Cardiac septum (tissue), 1 donor: ENCODE data around the gene SMIM44. TPM values are rescaled to one million over a fixed set of nuclear protein-coding genes. Genes with fewer than 3 reads are reported as not detected.
"Not testable (repeated sequence)": the region's sequence is repeated elsewhere in the genome, so short reads cannot be mapped to it uniquely, and the experiment has no call there.

Experiments used
- DNase-seq: peaks from one replicate; pipeline ENCODE4 v3.0.0-alpha.2; 2020; ENCODE audit warnings: low spot score
- intact Hi-C: fragments of 100-400 bp; cut with DNase I; formaldehyde crosslinking; loops from one replicate; pipeline ENCODE4 v1.14.0; 2022
- total RNA-seq: library from RNA; stranded (reverse); fragmentation: NEBNext Ultra II Directional; extraction: Animal tissue kit (Norgen Biotek cat#: 25700); gene quantifications from one replicate; pipeline ENCODE4 v1.2.1, GENCODE V29; 2021
- donor health status: DM: no; HTN: no; CAD: no.

SMIM44 gene
- total RNA-seq, 1 donor from 2014 or later = not detected

DNA sequence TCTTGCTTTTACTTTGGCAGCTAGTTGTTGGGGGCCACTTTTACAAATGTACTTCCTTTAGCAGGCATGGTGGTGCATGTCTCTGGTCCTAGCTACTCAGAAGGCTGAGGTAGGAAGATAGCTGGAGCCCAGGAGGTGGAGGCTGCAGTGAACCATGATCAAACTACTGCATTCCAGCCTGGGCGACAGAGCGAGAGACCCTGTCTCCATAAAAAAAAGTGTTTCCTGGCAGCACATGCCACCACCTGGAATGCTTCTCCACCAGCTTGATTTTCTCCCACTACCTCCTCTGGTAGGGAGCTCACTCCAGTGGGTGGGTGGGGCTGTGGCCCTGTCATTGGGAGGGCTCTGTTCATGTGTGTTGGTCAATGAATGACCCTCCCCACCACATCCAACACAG lies 35.4 kb upstream of the SMIM44 start:
- intact Hi-C loops = no loop called here
- DNase-seq = no peak

- no peak for DNase-seq
- intact Hi-C loops = no loop called here
Observed at GRCh38 chr19:3518255-3518654, 35.0 kb upstream of the SMIM44 start.

GRCh38 chr19:3517638-3518037 lies 34.4 kb upstream of the SMIM44 start:
- DNase-seq = no peak
- intact Hi-C loops = no loop called here

DNA sequence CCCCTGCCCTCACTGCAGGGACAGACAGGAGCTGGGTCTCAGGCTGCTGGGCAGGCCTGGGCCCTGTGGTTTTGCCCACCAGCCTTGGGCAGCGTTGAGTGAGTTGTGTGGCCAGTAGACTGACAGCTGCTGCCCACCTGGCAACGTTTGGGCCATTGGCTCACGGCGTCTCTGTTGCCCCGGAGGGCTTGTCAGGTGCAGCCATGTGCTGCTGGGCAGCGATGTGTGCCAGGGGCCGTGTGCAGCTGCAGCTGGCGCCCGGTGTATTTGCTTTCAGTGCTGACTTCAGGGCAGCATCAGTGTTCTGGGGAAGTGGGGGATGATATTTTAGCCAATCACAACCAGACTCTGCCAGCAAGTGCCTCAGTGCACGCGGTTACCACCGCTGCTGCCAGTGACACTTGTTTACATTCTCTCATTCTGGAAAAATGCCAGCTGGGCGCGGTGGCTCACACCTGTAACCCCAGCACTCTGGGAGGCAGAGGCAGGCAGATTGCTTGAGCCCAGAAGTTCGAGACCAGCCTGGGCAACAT lies 33.5 kb upstream of the SMIM44 start:
- no peak for DNase-seq
- intact Hi-C loops = no loop called here

DNA sequence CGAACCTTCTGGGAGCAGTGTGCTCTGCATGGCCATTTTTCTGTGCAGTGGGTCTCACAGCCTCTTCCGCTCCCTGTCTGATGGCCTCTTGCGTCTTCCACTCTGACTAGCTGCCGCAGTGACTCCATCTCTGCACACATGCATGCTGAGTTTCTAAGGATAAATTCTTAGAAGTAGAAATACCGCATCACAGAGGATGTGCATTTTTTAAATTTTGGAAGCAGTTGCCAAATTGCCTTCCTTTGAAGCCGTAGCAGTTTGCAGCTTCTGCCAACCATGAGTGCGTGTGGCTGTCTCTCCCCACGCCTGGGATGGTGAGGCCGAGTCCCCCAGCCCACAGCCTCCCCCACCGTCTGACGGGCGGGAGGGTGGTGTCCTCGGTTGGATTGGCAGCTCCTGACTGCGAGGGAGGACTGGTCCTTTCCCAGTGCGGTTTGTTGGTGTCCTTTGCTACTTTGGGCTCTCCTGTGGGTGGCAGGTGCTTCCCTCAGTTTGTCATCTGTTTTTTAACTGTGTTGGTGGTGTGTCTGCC lies 32.7 kb upstream of the SMIM44 start:
- no peak for DNase-seq
- intact Hi-C loops = no loop called here

DNA sequence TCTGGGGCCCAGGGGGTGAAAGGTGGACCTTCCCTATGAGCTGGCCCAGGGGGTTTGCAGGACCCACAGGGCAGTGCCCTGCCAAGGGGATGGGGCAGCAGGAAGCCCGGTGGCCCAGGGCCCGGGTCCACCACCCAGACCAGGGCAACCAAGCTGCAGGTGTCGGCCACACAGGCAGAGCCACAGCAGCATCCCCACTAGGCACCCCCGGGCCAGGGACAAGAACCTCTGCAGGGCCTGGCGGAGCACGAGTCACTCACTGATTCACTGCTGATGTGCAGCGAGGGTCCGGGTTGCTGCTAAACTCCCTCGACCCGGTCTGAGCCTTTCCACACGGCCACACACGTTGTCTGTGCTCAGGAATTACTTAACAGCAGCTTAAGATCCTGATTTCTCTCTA lies 31.7 kb upstream of the SMIM44 start:
- intact Hi-C loops = no loop called here
- no peak for DNase-seq

DNA sequence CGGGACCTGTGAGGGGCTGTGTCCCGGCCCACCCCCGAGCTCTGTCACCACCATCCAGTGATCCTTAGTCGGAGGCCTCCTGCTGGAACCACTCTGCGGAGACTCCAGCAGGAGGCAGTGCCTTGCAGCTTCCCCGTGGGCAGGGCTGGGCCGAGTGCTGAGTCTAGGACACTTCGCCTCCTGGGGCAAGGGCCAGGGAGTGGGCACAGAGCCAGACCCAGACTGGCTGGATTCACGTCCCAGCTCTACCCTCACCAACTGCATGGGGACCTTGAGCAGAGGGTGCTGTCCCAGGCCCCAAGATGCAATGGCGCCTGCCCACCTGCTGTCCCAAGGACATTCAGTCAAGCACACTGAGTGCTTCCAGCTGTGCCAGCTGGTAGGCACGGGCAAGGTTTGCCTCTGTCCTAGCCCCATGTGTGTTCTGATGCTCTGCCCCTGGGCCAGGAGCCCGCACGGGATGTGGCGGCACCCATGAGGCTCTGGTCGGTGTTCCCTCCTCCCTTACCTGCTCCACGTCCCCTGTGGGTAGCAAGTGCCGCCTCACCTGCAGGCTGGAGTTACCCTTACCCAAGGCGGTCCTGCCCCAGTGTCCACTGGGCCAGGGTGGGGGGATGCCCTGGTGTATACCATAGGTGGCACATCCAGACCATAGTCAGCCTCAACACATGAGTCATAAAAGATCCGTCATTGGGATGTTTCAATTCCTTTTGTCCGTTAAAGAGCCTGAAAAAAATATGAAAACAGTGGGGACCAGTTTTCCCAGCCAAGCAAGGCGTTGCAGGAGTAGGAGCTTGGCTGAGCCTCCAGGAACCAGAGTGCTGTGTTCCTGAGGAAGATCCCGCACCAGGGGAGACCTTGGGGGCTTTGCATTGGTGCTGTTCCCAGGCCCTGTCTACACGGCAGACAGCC lies 30.2 kb upstream of the SMIM44 start:
- no peak for DNase-seq
- intact Hi-C loops = no loop called here

DNA sequence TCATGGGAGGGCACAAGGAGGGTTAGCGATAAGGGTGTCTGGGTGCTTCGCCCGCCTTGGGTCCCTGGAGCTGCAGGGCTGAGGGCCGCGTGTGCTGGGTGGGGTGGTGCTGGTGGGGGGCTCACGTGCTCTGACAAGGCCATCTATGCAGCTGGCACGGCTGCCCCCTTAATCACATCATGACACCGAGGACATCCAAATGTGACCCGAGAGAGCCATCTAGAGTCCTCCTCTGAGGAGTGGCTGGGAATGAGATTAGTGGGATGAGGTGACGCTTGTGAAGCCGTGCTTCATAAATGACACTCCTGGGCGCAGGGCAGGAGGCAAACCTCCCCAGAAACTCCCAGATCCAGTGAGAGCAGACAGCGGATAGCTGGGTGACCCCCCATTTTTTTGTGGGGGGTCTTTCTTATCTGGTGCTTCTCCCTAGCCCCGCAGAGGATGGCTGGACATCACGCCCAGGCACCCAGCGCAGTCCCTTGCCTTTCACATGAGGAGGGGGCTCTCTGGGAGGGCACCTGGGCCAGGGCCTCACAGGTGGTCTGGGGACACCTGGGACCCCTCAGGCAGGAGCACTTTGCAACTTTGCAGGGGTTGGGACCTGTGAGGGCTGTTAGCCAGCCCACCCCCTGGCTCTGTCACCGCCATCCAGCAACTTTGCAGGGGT lies 29.5 kb upstream of the SMIM44 start:
- no peak for DNase-seq
- intact Hi-C loops = no loop called here

DNA sequence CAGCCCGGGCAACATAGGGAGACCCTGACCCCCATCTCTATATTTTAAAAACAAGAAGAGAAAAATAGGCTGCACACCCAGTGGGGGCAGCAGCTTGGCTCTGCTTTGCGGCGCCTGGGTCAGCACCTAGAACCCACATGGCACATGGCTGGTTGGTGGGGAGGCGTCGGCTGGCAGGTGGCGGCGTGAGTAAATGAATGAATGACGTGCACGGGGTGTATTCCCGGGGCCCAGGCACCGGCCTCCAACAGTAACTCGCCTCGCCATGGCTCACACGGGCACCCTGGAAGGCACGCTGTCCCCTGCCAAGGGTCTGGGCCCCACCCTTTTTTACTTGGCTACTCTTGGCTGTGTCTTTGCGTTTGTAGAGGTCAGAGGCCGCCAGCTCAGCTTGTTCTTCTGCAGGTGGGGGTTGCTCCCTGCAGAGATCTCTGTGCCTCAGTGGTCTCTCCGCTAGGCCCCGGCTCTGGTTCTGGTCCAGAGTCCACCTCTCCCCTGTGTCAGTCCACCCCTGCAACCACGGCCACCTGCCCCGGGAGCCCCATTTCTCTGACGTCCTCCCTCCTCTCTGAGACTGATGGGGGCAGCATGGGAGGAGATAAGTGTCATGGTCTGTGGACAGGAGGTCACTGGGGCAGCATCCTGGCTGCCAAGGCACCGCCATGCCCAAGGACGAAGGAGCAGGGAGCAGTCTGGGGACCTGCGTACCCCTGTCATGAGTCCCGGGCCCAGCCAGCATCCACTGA lies 28.4 kb upstream of the SMIM44 start:
- no peak for DNase-seq
- intact Hi-C loops = no loop called here

- intact Hi-C loops = no loop called here
- DNase-seq = no peak
Observed at GRCh38 chr19:3510727-3511126, 27.5 kb upstream of the SMIM44 start.

GRCh38 chr19:3509566-3509989 lies 26.3 kb upstream of the SMIM44 start:
- no peak for DNase-seq
- intact Hi-C loops = loop anchor here (5.0 kb wide), 1 partner anchor 63 kb away; the partner anchor contains the start of gene HMG20B

- intact Hi-C loops = loop anchor here (5.0 kb wide), 1 partner anchor 63 kb away; the partner anchor contains the start of gene HMG20B
- DNase-seq = no peak
Observed at GRCh38 chr19:3508771-3509535, 25.7 kb upstream of the SMIM44 start.

- intact Hi-C loops = loop anchor here (5.0 kb wide), 1 partner anchor 64 kb away; the partner anchor contains the start of gene HMG20B
- DNase-seq = not testable (repeated sequence)
Observed at GRCh38 chr19:3508121-3508661, 24.9 kb upstream of the SMIM44 start.

DNA sequence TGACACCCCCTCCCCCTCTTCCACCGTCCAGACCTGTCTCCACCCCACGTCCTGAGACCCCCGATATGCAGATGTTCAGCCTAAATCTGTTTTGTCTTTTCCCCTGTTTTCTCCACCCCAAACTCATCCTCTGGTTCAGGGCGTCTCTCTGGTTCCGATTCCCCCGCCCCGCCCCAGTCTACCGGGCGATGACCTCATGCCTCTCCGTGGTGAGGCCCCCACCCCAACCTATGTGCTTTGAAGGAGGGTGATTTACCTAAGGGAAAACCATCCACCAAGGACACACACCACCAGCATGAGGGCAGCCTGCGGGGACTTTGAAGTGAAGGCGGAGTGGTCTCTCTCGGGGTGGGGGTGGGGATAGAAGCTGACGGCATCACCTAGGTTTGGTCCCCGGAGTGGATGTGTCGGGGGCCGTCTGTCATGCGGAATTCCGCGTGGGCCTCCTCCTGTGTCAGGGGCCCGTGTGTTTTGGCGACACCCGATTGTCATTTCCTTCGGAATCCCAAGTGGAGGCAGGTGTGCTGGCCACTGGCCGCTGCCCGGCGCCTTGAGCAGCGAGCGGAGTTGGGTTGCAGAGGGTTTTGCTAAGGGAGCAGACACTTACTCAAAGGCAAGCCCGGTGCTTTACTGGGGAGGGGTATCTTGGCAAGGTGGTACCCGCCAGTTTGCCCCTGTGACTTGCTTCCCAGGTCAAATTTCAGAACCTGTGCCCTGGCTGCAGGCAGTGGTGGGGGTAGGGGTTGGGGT lies 24.3 kb upstream of the SMIM44 start:
- intact Hi-C loops = loop anchor here (5.0 kb wide), 1 partner anchor 65 kb away; the partner anchor contains the start of gene HMG20B
- no peak for DNase-seq

DNA sequence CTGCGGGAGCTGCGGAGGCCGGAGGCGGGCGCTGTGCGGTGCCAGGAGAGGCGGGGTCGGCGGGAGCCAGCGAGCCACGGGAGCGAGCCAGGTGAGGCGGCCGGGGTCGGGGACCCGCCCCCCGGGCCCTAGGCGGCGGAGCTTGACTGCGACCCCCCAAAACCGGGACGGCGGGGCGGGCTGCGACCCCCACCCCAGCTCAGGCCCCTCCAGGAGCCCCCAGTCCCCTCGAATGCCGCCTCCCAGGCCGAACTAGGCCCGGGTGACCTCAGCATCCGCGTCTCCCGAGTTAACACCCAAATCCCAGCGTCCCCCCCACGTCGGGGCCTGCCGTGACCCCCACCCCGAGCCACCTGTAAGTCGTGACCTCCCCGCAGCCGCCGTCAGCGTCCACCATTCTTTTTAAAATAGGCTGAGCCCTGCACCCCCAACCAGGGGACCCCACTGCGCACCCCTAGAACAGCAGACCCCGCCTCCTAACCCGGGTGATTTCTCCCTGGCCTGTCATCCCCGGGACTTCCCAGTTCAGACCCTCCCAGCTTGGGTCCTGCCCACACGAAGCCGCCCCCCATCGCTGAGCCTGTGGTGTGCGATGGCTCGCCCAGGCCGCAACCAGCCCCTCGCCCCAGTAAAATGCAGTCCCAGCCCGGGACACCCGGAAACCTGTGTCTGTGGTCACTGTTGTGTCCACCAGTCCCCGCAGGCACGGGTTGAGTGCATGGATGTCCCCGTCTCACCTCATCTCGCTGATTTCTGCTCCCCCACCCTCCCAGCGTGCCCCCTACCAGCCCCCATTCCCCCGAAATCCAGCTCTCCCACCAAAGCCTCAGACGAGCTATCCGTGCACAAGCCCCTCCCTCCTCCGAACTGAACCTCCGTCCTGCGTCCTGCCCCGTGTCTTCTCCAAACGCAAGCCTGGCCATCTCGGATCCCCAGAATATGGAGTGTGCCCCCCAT lies 23.4 kb upstream of the SMIM44 start:
- no peak for DNase-seq
- intact Hi-C loops = loop anchor here (5.0 kb wide), 1 partner anchor 66 kb away; the partner anchor contains the start of gene HMG20B

GRCh38 chr19:3505598-3506383 lies 22.6 kb upstream of the SMIM44 start, which contains the start of gene FZR1:
Gene FZR1, plus strand, starts transcription at chr19:3506311. Its CDS starts 16,679 bp downstream, at chr19:3522990.
- peak; percentile 100 for DNase-seq
- intact Hi-C loops = loop anchor here (5.0 kb wide), 1 partner anchor 67 kb away; the partner anchor contains the start of gene HMG20B
